Kidney capillary endothelial cell (primary cell): ENCODE results near the gene NMRAL1.

Source experiments
- DNase-seq: peaks from one replicate; pipeline ENCODE4 v3.0.0-alpha.2; 2018; ENCODE audit warnings: low spot score

NMRAL1 gene

DNA sequence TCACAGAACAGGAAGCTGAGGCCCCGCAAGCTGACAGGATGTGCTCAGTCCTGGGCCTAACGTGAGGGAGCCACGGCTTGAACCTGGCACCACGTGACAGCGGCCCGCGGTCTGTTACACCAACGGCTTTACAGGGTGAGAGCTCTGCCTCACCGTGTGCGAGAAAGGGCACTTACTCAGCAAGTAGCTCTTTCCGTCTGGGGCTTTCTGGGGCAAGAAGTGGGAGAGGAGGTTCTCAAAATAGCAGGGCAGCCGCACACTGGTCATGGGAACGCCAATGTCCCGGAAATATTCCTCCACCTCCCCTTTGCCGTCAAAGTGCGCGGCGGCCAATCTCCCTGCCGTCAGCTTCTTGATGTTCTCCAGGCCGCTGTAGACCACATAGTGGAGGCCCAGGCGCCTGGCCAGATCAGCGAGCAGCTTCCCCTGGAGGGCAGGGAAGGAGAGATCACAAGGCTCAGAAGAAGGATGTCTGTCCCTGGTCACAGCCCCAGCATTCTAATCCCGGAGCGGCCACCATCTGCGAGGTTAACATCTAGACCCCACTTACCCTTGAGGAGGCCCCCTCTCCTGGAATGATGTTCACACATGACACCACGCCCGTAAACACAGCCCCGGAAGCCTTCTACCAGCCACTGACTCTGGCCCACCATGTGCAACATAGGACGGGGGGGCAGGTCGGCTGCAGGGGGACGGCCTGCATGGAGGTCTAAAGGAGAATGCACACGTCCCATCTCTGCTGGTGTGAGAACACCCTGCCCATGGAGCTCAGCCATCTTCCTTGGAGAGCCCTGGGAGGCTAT is 8.2 kb downstream of the NMRAL1 start:
- no peak for DNase-seq

DNA sequence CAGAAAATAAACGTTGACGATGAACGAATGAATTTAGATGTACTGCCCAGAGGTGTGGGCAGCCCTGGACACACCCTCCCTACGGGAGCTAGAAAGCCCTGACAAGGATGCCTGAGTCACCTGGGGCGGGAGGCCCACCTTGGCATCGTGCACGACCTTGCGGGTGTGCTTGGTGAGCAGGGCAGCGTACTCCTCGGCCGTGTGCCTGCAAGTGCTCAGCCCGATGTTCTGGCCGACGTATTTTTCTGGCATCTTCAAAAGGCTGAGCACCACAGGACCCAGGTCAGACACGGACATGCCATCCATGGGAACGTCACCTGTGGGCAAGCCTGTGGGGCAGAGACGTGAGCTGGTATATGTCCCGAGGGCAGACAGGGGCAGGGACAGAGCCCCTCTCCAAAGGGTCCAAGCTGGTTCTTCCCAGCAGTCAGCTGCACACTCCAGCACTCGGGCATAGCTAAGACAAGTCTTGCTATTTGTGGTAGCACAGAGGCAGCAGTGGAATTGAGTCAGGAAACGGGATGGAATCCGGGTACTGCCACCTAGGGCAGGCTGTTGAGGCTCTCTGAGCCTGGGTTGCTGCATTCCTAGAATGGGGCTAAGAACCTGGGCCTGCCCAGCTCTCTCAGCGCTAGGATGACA is 10.8 kb downstream of the NMRAL1 start:
- no peak for DNase-seq

DNA sequence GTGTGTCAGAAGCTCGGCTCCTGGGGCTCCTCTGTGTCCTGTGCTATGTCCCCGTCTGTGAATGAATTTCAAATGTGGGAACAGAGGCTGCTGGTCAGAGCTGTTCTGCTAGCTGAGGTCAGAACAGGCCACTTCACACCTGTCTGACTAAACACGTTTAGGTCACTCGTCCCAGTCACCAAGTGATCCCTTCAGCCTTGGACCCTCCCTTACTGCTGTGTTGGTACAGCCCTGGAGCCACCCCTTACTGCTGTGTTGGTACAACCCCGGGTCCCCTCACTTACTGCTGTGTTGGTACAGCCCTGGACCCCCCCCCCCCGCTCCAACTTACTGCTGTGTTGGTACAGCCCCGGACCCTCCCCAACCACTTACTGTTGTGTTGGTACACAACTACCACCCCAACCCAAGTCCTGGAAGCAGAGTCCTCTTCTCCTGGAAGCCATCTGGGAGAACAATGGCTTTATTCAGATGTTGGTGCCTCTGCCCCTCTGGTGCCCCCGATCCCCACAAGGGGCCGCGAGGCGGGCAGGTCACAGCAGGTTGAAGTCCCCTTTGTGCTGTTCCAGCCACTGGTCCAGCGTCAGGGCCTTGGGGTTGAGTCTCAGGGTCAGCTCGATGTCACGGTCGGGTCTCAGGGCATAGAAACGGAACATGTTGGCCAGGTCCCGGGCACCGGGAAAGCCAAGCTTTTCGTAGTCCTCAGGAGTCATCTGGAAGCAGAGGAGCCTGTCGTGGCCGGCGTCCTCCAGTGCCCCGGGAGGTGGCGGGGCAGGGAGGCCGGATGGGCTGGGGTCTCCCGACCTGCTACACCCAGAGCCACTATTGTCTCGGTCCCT is 13.0 kb downstream of the NMRAL1 start:
- no peak for DNase-seq

DNA sequence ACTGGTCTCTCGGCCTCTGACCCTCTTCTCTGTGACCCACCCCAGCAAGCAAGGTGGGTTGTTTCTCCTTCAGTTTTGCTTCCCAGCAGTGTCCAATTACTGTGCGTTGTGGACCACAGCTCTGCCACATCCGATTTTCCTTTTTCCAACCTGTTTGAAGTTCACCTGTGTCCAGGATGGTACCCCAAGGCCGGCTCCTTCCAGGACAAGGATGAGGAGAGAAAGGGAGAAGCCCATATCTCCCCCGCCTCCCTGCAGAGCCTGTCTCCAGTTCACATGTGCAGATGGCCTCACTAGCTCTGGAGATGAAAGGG is 13.5 kb downstream of the NMRAL1 start:
- DNase-seq, result no peak

DNA sequence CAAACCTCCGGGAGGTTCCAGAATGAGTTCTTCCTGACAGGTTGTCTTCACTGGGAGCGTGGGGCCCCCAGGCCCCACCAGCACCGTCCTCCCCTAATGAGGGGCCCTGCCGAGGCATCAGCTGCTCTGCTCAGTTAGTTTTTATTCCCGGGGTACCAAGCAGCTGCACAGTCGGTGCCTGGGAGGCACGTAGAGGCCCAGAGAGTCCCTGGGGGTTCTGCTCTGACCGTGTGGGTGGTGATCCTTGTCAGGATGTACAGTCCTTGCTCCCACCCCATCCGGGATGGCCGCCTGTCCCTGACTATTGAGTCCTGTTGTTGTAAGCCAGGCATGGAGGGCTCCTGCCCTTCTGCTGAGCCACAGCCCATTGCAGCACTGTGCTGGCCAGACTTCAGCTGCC is 18.5 kb downstream of the NMRAL1 start:
- no peak for DNase-seq

DNA sequence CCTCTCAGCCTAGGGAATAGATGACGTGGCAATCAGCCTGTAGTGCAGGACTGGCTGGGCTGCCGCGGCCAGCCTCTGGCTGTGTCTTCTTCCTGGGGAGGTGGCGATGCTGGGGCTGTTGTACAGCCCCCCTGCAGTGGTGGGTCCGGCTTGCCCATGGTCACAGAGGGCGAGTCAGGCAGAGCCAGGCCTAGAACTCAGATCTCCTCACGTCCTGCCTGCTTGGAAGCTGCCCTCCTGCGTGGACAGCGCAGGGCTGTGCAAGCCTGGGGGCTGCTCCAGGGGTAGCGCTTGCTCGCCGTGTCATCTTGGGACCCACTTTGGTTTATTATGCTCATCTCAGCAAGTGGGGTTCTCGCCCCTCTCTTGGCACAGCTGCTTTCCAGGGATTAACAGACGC is 19.3 kb downstream of the NMRAL1 start:
- no peak for DNase-seq

DNA sequence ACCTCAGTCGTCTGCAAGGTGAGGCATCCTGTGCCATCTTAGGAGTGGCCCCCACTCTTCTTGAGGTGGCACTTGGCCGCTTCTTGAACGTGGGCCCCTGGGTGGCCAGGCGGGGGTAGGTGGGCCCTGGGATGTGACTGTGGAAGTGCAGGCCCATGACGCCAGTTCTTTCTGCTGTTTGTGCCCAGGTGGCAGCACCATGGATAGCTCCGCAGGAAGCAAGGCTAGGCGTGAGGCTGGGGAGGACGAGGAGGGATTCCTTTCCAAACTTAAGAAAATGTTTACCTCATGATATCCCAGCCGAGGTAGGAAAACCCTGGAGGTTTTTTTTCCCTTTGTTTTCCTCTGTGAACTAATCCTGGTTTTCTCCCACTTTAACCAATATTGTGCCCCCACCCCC is 19.8 kb downstream of the NMRAL1 start:
- no peak for DNase-seq

DNA sequence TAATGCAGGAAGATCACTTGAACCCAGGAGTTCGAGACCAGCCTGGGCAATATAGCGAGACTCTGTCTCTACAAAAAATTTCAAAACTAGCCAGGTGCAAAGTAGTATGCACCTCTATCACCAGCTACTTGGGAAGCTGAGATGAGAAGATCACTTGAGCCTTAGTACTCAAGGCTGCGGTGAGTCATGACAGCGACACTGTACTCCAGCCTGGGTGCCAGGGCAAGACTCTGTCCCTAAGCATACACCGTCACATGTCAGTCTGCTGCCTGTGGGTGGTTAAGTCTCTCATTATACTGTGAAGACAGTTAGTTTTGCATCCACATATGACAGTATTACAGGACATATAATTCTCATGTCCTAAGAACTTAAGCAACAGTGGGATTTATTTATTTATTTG is 21.8 kb downstream of the NMRAL1 start:
- DNase-seq, result no peak

DNA sequence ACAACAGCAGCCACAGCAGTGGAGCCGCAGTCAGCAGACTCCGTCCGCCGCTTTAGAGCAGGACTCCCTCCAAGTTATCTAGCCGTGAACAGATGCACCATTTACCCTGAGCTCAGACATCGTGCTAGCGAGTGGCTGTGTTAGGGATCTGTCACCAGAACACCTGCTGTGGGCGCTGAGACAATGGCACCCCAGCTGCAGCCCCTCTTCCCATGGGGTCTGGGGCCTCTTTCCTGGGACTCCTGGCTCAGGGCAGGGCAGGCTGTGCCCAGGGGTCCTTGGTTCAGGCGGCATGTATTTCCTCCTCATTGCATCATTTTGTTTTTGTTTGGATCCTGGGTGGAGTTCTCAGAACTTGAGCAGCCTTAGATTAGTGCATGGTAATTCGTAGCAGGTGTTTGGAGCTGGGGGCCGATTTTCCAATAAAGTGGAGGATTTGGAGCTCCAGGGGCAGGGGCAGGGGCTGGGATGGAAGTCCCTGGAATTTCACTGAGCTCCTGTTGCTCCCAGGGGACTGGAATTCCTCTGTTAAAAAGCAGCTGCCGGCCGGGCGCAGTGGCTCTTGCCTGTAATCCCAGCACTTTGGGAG is 23.4 kb downstream of the NMRAL1 start:
- DNase-seq, result no peak

DNA sequence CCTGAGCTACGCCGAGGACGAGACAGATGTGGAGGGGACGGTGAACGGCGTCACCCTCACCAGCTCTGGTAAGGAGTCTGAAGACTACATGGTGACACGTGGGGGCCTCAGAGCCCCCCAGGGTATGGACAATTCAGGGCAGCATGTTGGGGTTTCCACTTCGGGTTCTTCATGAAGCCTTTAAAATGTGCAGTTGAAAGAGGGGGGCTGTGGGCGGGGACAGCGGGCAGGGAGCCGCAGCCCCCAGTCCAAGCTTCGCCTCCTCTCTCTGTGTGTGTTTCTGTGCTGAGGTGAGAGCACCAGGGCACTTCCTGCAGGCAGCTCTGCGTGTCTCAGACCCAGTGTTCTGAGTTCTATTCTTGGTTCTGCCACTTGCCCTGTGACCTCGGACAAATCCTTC is 24.0 kb downstream of the NMRAL1 start:
- no peak for DNase-seq

DNA sequence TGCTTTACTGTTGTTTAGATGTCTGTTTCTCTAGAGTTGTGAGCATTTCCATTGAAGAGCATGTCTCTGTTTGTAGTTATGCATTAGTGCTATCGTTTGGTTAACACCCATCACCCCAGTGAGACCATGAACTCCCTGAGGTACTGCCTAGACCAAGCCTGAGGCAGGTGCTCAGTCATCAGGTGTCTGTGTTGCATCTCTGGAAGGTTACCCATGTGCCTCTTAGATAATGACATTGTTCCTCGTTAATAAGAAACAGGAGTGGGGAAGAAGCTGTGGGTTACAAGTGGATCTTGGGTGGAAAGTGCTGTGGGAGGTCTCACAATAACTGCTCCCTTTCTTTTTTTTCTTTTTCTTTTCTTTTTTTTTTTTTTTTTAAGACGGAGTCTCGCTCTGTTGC is 30.4 kb downstream of the NMRAL1 start:
- DNase-seq, result no peak

DNA sequence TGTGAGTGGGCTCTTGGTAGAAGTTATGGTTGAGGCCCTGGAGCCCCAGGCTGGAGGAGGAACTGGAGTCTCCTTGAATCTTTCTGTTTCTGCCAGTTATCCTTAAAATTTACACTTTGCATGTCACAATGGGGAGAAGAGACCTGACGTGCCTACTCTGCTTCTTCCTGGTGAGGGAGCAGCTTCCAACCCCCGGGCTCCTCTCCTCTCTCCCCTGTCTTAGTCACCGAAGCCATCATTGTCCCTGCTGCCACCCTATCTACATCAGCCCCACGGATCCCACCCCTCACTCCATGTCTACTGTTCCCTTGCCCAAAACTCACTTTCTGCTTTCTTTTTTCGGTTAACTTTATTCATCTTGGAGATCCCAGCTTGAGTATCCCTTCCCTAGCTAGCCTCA is 31.2 kb downstream of the NMRAL1 start:
- DNase-seq, result no peak

DNA sequence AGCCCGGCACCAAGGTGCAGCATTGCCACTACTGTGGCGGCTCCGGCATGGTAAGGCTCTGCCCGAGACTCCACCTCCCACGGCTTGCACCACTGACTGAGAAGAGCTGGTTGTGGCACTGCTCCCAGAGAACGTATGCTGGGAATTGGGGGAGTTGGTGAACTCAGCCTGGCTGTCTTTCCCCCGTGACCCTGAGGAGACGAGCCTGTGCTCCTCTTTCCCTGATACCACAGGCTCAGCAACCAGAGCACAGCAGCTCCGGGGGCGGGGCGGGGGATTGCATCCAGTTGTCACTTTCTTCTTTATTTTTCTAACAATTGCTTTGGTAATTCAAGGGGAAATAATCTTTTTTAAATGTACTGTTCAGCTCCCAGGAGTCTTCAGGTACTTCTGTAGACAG is 32.1 kb downstream of the NMRAL1 start:
- DNase-seq, result no peak

DNA sequence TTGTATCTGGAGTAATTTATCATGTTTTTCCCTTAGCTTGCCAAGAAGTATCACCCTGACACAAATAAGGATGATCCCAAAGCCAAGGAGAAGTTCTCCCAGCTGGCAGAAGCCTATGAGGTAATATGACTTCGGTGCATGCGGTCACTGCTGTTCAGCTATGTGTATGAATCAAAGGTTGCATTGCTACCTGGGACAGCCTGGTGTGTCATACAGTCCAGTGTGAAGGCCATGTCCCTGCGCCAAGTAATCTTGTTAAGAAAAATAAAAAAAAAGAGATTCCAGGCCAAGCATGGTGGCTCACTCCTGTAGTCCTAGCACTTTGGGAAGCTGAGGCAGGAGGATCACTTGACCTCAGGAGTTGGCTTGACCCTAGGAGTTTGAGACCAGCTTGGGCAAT is 37.1 kb downstream of the NMRAL1 start:
- no peak for DNase-seq

DNA sequence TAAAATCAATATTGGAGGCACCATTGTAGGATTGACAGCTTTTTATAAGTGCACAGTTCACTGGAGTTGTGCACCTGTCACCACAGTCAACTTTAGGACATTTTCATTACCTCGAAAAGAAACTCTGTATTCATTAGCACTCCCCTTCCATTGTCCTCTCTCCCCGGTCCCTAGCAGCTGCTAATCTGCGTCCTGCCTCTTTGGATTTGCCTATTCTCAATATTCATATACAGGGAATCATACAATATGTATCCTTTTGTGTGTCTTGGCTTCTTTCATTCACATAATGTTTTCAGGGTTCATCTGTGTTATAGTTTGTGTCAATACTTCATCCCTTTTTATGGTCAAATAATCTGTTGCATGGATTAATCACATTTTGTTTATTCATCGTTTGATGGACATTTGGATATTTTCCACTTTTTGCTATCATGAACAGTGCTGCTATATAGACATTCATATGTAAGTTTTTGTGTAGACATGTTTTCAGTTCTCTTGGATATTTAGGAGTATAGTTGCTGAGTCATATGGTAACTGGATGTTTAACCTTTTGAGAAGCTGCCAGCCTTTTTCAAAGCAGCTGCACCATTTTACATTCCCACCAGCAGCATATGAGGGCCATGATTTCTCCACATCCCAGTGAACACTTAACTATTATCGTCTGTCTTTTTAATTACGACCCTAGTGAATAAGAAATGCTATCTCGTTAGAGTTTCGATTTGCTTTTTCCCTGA is 38.9 kb downstream of the NMRAL1 start:
- DNase-seq, result no peak

DNA sequence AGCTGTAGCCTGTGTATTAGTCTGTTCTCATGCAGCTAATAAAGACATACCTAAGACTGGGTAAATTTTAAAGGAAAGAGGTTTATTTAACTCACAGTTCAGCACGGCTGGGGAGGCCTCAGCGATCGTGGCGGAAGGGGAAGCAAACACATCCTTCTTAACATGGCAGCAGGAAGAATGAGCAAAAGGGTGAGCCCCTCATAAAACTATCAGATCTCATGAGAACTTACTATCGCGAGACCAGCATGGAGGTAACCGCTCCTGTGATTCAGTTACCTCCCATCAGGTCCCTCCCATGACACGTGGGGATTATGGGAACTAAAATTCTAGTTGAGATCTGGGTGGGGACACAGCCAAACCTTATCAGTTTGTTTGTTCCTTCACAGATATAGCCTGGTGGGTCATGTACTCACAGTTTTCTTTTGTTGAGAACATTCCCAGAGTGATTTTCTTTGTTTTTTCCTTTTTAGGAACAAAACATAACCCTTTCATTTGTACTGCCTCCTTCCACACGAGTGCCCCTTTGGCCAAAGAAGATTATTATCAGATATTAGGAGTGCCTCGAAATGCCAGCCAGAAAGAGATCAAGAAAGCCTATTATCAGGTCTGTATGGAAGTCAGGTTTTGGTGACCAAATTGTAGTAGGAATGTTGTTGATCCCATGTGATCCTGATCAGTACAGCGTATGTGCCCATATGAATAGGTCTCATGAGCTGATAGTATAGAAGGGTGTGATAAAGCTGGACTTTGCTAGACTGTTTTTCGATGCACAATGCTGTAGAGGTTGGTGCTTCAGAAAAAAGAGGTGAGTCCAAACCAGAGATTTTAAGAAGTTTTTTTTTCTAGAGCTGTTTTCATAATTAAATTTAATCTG is 40.3 kb downstream of the NMRAL1 start:
- DNase-seq, result no peak

DNA sequence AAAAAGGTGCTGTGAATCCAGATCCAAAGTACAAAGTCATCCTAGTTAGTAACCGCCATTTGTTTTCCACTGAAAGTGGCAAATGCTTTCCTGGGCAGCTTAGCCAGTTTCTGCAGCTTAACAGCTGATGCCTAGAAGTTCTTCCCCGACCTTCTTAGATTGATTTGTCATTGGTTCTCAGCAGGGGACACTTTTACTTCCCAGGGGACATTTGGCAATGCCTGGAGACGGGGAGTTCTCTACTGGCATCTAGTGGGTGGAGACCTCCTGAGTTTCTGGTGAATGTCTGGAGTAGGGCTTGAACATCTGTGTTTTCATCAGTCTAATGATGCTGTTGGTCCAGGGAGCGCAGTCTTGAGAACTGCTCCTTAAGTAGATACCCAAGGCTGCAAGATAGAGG is 41.2 kb downstream of the NMRAL1 start:
- no peak for DNase-seq

DNA sequence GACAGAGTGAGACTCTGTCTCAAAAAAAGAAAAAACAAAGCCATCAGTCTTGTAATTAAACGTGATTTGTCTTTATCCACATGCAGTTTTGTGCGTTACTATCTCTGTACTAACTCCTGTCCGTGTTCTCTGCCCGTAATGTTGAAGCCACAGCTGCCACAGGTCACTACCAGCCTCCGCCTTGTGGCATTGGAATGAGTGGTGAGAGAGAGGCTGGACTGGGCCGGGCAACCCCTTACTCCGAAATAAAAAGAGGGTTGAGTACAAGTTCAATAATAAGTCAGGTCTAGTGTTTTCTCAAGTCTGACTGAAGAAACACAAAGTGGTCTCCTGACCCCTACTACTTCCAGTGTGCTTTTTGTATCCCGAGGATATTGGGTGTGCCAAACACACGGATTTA is 43.4 kb downstream of the NMRAL1 start:
- DNase-seq, result no peak

DNA sequence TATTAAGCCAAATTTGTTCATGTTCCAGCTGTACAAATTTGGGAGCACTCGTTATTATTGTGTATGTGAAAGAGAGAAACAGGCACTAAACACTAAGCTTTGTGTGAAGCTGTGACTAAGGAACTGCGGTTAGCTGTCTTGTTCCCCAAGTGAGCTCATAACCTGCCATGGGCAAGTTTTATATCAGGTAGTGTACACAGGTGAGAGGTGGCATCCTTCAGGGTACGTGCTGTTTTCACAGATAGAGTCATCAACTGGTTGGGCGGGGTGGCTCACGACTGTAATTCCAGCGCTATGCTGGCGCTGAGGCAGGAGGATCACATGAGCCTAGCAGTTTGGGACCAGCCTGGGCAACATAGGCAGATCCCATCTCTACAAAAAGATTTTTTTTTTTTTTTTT is 45.9 kb downstream of the NMRAL1 start:
- no peak for DNase-seq

DNA sequence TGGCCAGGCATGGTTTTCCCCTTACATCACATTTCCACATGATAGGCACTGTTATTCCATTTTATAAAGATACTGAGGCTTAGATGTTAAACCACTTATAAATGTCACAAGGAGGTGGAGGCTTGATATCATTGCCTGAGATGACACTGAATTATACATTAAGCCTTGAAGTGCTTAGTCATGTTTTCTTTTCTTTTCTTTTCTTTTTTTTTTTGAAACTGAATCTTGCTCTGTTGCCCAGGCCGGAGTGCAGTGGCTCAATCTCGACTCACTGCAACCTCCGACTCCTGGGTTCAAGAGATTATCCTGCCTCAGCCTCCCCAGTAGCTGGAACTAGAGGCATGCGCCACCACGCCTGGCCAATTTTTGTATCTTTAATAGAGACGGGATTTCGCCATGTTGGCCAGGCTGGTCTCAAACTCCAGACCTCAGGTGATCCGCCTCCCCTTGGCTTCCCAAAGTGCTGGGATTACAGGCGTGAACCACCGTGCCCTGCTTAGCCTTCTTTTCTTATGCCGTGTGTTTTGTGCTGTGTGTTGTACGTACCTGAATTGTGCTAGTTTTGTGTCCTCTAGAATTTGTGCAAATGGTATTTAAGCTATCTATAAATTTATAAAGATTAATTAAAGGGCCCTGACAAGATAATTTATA is 47.6 kb downstream of the NMRAL1 start:
- DNase-seq, result no peak
